ENCODE results near the gene VSTM4. TPM values are rescaled to one million over a fixed set of nuclear protein-coding genes. Genes with fewer than 3 reads are reported as not detected.

The VSTM4 gene, protein sequence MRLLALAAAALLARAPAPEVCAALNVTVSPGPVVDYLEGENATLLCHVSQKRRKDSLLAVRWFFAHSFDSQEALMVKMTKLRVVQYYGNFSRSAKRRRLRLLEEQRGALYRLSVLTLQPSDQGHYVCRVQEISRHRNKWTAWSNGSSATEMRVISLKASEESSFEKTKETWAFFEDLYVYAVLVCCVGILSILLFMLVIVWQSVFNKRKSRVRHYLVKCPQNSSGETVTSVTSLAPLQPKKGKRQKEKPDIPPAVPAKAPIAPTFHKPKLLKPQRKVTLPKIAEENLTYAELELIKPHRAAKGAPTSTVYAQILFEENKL
- total RNA-seq, result not detected

DNA sequence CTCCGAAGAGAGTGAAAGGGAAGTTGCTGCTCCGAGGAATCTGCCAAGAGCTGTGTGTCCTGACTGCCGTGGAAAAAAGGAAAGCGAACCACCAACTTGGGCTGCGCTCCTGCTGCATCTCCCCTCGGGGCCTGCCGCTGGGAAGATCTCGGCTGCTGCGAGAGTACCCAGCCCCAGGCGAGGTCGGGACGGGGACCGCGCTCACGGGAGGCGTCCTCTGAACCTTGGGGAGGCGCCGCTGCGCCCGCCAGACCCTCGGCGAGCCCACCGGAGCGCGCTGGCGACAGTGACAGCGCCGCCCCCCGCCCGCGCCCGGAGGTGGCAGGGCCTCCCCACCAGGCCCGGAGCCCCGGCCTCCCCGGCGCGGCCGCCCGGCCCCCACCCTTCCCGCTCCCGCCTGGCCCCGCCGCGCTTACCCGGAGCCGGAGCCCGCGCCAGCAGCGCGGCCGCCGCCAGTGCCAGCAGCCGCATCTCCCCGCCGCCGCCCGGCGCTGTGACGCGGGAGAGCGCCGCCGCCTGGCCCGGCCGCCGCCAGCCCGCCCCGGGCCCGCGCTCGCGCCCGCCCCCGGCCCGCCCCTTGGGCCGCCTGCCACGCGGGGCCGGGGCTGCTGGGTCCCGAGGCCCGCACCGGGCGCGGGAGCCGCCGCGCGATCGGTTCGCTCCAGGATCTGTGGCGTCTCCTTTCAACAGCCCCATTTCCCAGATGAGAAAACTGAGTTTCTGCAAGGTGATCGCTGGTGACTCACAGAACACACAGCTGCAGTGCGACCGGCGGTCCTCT is at the start of gene VSTM4:
TSS of gene VSTM4 (minus strand) at position 508 of the 781 bp plus-strand sequence. CDS start at position 471, 37 bp downstream.
- no peak for DNase-seq

DNA sequence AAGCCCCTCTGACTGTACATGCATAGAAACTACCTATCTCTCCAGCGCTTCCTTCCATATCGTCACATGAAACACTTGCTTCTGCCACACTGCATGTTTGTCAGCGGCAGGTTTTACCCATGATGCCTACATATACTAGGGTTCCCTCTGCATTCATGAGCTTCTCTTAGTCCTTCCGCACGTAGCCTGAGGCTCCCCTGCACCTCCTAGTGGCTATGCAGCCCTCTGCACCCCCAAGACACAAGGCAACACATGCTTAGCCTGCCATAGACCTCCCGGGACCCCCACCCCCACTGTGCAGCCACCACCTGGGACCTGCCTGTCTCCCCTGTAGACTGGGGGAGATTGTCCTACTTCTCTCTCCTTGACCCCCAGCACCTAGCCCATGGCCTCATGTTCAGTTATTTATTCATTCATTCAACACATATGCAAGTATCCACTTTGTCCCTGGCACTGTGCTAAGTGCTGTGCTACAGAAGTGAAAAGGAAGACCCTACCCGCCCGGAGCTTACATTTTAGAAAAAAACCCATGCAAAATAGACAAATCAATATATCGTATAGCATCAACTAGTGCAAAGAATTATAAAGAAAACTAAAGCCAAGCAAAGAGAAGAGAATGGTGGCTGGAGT is 49.4 kb upstream of the VSTM4 start:
- no peak for DNase-seq

DNA sequence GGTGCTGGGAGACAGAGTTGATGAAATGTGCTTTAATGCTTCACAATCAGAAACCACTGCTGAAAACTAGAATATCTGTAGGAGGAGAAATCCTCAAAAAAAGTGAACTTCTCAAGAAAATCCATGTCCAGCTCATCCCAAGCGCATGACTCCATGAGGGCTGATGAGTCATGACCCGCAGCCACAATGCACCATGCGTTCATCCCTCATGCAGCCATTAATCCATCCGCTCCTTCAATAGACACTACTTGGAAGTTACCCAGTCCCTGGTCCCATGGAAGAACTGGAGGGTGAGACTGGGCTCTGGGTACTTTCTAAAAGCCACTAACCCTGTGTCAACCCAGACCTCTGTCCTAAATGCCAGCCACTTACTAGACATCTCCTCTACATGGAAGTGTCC is 48.4 kb upstream of the VSTM4 start:
- DNase-seq, result no peak

DNA sequence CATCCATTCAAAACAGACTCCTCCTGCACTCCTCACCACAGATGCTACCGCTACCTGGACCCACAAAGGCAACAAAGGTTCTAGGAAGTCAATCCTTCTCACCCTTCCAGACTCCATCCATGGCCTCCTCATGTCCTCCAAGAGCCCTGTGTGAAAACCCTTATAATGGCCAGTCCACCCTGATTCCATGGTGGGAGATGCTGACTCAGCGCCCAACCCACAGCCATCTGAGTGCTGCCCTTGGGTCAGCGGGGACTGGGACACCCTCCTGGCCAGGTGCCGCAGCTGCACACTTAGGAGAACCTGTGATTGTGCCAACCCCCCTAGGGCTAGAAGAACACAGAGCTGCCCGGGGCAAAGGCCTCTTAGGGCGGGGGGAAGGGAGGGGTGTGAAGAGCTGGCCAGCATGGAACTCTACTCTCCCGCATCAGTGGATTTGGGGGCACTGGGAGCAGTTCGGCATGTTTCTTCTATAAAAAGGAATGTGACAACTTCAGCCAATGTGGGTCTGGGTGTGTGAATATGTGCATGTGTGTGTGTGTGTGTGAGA is 47.5 kb upstream of the VSTM4 start:
- DNase-seq, result no peak

DNA sequence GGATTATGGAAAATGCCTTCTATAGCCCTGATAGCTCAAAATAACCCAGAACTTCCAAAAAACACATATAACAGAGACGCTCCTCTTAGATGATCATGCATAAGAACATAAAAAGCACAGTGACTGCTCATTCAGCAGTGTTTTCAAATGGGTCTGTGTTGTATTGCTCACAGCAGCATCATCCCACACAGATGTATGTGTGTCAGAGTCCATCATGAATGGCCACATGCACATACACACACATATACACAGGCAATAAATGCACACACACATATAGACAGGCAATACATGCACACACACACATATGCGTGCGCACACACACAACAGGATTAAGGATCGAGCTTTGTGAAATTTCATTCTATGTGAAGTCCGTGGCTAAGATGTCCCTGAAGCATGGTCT is 46.7 kb upstream of the VSTM4 start:
- no peak for DNase-seq

DNA sequence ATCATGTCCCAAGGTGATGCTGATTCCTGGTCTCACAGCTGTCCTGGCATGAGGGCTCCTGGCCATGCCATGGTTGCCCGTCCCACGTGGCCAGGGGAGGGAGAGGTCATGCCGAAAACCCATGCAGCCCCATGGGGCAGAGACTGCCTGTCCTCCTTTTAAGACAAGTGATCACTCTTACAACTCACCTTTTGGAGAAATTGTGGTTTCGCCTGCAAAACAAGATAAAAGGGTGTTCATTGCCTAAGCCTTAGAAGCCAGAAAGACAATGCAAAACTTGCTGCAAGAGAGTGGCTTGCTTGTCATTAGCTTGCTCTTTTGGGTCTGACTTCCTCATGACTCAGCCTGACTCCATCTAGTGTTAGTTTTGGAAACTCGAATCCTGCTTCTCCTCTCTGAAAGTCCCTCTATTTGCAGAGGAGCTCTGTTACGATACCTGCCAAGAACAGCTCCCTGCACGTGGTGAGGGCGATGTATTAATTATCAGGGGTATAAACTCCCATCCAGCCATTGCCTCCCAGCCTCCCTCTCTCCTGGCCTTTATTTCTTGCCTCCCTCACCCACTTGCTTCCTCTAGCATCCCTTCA is 46.2 kb upstream of the VSTM4 start:
- no peak for DNase-seq

DNA sequence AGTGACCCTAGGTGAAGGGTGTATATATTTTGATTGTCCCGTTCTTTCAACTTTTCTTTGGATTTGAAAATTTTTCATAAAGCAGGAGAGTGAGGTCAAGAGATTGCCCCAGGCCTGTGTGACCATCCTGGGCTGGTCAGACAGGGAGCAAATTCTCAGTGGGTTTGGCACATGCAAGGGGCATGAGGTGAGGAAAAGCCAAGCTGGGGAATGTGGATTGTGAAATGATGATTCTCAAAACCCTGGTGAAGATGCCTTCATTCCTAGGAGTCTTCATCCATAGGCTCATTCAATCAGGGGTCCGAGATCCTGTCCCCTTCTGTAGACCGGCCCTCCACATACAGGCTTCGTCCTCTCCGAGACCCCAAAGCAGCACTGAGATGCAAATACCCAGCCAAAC is 45.5 kb upstream of the VSTM4 start:
- no peak for DNase-seq

DNA sequence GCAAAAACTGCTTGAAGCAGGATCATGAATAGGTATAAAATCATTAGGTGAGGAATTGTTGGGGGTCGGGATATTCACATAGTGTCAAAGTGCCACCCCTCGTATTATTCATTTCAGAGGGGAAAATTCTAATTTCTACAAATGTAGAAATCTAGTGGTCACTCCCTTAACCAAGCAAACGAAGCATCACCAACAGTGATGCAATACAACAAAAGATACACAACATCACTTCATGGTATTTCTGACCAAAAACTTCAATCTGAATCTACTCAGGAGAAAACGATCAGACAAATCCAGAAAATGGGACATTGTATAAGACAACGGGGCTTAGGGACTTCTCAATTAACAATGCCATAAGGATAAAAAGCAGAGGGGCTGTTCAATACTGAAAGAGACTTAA is 44.8 kb upstream of the VSTM4 start:
- no peak for DNase-seq

DNA sequence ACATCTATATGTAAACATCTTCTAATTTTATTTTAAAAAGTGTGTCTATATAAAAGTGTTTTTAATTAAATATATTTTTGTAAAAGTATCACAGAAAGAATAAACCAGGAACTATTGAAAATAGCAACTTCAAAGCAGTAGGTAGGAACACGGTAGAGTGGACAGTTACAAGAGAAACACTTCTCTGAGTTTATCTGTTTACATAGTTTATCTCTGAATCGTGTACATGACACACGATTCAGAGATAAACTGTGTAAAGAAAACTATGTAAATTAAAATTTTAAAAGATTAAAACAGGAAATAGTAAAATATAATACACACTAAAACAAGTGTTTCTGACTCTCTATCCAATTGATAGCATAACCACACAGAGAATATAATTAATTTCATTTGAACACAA is 43.6 kb upstream of the VSTM4 start:
- DNase-seq, result no peak

DNA sequence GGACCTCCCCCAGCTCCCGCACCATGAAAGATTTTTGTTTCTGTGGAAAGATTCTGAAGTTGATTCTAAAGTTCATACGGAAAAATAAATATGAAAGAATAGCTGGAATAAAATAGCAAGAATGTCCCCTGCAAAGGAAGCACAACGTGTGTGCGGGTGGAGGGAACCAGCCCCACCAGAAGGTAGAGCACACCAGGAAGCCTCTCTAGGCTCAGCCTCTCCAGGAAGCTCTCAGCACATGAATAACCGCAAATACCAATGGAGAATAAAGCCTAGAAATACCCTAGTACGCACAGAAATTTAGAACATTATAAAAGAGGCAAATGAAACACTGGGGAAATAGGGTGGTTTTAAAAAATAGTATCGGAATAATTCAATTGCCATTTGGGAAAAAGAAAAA is 43.1 kb upstream of the VSTM4 start:
- DNase-seq, result no peak

DNA sequence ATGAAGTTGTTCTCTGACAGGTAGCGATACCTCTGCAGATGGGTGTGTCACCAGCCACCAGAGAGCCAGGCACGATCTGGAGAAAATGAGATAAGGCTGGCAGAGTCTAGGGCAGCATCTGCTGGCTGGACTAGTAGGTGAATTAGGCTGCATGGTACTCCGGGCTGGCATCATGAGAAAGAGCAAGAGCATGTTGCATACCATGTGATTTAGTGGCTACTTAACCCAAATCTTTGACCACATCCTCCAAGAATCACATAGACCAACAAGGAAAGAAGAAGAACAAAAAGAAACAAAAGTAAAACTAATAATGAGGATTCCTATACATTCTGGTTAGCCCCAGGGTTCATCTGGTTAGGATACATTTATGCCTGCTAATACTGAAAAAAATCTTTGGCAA is 41.9 kb upstream of the VSTM4 start:
- DNase-seq, result no peak

DNA sequence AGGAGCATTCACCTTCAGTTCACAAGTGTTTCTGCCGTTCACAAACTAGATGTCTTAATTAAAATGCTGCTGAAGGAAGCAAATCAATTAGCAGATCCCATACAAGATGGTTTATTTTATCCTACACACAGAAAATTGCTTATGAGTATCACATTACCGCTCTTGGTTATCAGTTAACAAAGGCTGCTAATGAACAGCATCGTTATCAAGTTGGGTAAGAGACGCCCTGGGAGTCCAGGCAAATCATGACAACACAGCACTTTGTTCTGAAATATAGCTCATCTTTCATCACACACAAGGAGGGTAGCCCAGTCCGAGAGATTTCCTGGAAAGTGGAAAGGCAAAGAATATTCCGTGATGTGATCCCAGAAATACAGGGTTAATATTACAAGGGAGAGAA is 39.3 kb upstream of the VSTM4 start:
- DNase-seq, result no peak

DNA sequence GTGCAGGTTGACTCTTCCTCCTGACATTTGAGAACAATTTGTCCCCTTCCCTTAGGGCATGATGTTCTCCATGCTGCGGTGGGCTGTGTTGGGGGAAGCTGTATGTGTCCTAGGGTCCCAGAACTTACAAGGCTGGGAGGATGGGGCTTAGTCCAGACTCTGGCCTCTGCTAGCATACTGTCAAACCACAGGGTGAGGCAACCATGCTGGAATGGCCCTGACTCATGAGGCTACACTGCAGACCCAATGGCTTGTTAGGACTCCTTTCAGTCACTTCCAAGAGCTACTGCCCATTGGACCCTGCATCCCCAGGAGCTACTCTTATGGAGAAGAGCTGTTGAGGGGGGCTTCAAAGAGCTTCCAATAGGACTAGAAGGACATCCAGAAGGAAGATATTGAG is 38.6 kb upstream of the VSTM4 start:
- no peak for DNase-seq

DNA sequence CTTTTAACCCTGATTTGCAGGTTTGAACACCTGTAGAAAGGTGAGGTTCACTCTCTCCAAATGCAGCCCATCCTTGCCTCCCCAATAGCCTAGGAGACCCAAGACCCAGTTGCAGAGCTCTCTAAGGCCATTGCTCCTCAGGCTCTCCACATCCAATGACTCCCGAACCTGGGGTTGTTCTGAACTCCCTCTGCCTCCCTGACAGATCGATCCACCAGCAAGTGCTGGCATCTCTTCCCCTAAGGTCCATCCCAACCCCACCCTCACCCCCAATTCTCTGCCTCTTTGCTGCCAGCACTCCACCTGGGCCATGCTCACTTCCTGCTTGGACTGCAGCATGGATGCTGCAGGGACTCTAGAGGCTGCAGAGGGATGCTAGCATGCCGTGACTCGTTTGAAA is 37.8 kb upstream of the VSTM4 start:
- DNase-seq, result no peak

DNA sequence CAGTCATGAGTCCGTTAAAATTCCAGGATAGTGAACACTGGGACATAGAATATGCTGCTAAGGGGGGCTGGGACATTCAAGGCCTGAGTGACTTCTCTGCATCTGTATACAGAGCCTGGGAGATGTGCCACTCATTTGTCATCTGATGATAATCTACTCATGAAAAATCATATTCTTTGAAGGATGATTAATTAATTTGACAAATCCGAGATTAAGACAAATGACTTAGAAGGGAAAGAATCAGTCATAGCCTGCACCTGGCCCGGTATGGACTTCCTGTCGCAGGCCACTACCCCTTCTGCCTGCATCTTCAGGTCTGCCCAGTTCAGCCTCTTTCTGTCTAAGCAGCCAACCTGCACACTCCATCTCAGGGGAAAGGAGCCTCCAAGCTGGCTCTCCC is 37.3 kb upstream of the VSTM4 start:
- no peak for DNase-seq

DNA sequence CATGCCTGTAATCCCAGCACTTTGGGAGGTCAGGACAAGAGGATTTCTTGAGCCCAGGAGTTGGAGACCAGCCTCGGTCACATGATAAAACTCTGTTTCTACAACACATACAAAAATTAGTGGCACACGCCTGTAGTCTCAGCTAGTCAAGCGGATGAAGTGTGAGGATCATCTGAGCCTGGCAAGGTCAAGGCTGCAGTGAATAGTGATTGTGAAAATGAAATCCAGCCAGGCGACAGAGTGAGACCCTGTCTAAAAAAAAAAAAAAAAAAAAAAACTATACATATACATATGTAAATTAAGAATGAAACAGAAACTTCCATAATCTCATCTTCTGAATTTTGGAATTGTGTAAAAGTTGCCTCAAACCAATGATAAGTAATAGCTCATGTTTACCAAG is 36.7 kb upstream of the VSTM4 start:
- no peak for DNase-seq

DNA sequence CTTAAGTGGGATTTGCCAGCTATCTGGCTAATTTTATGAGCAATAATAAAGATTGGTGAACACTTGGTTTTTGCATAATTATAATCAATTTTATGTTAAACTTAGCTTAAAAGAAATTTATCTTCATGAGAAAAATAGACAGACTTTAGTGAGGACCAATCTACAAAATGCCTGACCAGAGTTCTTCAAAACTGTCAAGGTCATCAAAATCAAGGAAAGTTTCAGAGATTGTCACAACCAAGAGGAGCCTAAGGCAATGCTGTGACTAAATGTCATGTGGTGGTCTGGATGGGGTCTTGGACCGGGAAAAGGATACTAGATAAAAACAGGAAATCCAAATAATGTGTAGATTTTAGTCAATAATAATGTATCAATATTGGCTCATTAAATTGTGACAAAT is 36.2 kb upstream of the VSTM4 start:
- no peak for DNase-seq

DNA sequence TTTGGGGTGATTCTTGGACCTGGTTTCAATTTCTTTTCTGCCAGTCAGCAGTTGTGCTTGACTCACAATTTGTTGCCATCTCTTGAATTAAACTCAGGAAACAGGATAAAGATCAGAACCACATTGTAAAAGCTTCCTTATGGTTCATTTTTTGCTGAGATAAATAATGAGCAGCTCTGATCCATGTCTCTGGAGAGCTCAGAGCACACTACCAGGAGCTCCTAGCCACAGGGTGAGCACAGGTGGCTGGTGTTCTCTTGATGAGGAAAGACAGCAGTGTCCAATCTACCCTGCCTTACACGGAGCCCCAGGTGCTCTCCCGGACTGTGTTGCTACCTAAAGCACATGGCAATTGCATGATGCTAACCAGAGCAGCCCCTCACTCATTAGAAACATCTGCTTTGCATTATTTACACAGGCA is 35.7 kb upstream of the VSTM4 start:
- no peak for DNase-seq

DNA sequence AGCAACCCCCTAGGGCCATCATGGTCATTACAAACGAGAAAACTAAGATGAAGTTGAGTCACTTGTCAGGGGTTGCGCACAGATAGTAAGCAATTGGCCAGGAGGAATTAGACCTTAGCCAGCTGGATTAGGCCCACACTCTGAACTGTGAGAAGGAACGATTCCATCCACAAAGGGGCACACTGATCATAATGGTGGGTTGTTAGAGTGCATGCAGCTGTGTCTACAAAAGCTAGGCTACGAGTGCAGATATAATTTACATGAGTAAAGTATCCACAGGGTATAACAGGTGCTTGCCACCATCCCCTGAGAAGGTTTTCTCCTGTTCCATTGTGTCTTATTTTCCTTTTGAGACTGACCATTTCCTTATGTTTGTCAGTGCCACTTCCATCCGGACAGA is 35.1 kb upstream of the VSTM4 start:
- no peak for DNase-seq

DNA sequence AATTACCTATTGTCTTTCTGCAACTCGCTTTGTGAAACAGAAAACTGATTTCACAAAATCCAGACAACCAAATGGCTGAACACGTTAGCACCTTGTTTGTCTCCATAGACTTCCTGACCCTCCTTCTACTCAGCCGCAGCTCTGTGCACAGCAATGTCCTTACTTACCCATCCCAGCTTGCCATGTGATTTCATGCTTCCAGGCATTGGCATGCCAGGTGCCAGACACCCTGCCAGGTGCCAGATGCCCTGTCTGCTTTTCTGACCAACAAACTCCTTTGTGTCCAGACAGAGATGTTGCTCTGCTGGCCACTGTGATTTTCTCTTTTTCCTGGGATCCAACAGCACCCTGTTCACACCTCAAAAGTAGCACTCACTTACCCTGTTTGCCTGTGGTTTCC is 34.6 kb upstream of the VSTM4 start:
- no peak for DNase-seq

DNA sequence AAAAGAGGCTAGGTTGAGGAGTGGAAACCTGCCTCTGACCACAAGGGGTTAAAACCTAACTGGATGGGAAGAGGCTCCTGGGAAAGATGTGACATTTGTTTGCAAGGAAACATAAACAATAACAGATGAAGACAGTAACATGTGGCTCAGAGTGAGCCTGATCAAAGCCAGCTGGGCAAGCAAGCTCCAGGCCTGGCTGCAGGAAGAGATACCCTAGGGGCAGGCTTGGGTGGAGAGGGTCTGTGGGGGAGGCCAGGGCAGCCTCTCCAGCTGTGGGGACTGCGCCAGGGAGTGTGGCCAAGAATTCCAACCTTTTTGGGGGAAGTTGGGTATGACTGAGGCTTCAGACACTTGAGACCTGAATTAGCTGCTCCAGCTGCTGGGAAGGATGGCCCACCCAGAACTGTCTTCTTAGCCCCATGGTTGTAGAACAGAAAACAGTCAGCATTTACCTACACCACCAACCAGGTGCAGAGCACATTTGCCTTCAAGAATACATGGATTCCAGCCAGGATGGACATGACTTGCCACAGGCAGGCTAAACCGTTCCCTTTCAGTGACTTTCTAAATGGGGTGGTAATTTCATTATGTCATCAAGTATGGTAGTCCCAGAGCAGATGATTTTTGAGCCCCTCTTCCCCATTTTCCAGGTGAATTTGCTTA is 28.9 kb upstream of the VSTM4 start:
- no peak for DNase-seq

DNA sequence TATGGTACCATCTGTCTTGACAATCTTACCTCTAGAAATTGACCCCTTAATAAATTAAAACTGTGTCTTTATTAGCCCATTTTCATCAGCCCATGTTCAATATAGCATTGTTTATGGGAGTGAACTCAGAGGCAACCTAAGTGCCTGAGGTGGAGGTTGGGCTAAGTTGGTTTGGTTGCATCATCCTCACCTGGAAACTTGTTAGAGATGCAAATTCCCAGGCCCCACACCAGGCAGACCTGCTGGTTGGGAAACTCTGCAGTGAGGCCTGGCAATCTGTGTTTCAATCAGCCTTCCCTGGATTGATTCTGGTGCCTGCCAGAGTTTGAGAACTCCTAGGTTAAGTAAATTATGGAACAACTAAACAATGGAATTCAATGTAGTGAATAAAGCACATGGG is 27.9 kb upstream of the VSTM4 start:
- no peak for DNase-seq

Data from effector CD4-positive, alpha-beta T cell (primary cell).